AG10803 (cell line): Measurements from ENCODE around the gene SLC46A2.
A peak's percentile ranks its signal among the peaks of the same experiment; 100 is the strongest.

ENCODE experiments used
- DNase-seq: peaks from one replicate; pipeline ENCODE4 v3.0.0; 2010; ENCODE audit warnings: low read depth
- H3K4me3 ChIP-seq: 2 replicates; pipeline ENCODE4 v1.5.1; 2011; ENCODE audit warnings: mild to moderate bottlenecking, low read length, control low read depth
- TF ChIP-seq, protein P1 (sequence below): conservative IDR thresholded peaks from 2 replicates; pipeline ENCODE4 v1.5.1; 2011; ENCODE audit warnings: mild to moderate bottlenecking, low read length, control low read depth, inconsistent platforms

The SLC46A2 gene

DNA sequence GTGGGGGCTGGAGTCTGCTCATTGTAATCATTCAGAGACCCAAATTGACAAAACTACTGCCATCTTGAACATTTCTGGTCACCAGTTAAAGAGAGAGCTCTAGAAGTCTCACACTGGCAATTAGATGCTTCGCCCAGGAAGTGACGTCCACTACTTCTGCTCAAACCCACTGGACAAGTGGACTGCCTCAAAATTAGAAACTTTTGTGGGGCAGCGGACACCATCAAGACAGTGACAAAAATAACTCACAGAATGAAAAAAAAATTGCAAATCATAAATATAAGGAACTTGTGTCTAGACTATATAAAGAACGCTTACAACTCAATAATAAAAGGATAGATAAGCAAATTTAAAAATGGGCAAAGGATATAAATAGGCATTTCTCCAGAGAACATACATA is 9.8 kb upstream of the SLC46A2 start:
- no peak for DNase-seq
- no peak overlapping the region for H3K4me3 ChIP-seq
- TF ChIP-seq, protein P1, sequence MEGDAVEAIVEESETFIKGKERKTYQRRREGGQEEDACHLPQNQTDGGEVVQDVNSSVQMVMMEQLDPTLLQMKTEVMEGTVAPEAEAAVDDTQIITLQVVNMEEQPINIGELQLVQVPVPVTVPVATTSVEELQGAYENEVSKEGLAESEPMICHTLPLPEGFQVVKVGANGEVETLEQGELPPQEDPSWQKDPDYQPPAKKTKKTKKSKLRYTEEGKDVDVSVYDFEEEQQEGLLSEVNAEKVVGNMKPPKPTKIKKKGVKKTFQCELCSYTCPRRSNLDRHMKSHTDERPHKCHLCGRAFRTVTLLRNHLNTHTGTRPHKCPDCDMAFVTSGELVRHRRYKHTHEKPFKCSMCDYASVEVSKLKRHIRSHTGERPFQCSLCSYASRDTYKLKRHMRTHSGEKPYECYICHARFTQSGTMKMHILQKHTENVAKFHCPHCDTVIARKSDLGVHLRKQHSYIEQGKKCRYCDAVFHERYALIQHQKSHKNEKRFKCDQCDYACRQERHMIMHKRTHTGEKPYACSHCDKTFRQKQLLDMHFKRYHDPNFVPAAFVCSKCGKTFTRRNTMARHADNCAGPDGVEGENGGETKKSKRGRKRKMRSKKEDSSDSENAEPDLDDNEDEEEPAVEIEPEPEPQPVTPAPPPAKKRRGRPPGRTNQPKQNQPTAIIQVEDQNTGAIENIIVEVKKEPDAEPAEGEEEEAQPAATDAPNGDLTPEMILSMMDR, result no peak

DNA sequence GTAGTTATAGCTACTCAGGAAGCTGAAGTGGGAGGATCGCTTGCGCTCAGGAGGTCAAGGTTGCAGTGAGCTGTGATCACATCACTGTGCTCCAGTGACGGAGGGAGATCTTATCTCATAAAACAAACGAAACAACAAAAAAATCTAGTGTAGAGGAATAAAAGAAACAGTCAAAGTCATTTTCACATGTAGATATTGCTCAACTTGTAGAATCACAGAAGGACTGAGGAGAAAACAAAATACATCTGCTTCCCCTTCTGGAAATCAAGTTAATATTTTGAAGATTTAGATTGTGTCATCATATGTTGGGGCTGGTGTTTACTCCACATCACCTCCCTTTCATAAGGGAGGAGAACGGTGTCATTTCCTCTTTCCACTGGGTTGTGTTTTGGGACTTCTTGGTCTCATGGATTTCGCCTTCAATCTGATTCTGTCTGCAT is 8.2 kb upstream of the SLC46A2 start:
- TF ChIP-seq, protein P1, result no peak
- no peak for DNase-seq
- no peak overlapping the region for H3K4me3 ChIP-seq

DNA sequence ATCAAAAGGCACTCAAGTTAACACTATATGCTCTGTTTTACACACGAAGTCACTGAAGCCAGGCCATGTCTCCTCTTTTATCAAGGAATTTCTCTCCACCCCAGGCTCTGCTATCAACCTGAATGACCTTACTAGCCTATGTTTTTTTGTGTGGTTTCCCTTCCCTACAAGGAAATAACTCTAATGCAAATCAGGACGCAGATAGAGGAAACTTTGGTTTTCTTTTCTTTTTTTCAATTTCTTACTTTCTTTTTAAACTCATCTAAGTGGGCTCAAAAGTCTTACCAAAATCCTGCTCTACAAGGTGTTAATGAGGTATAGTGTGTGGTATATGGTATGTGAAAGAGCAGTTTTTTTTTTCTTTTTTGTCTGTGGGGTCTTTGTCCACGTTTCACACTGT is 5.5 kb upstream of the SLC46A2 start:
- no peak overlapping the region for H3K4me3 ChIP-seq
- TF ChIP-seq, protein P1, result no peak
- no peak for DNase-seq

DNA sequence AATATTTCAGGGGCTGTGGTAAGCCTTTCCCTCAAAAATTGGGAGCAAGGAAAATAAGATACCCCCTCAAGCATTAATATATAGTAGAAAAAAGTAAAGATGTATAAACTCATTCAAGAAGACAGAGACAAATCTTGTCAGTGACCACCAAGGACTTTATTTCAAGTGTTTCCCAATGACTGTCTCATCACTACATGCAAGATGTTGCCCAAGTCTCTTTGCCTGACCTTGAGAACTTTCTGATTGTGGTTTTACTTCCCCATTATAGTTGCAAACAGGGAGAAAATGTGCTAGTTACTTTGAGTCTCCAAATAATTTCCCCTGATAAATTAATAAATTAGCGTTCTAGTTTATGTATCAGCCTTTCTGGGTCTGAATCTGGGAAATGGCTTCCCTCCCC is 4.0 kb upstream of the SLC46A2 start:
- peak; percentile 24 for DNase-seq
- TF ChIP-seq, protein P1, result no peak
- no peak overlapping the region for H3K4me3 ChIP-seq

DNA sequence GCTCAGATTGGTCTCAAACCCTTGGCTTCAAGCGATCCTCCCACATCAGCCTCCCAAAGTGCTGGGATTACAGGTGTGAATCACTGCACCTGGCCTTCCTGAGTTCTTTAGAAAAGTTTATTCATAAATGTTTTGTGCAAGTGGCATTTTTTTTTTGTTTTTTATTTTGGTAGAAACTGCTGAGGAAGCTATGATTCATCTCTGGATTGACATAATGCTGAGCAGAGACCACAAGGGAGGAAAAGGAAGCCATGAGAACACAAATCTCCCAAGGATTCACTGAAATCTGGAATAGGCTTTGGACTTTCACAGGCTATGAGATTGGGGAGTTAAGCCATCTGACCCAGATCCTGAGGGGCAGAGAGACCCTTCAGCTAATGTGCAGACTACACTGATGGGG is 3.4 kb upstream of the SLC46A2 start:
- TF ChIP-seq, protein P1, result no peak
- no peak for DNase-seq
- no peak overlapping the region for H3K4me3 ChIP-seq

DNA sequence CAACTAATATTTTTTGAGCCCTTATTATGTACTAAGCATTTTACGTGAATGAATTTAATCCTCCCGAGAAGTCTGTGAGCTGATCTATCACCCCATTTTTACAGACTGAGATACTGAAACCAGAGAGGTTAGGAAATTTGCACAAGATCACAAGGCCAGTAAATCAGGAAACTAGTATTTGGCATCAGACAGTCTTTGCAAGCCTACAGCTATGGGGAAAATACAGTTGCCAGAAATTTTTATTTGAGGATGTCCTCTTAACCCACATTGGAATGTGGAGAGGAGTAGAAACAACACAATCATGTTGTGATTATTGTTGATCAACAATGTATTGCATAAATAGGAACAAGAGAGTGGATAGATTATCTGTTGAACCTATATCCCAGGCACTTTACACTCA is 2.3 kb upstream of the SLC46A2 start:
- no peak overlapping the region for H3K4me3 ChIP-seq
- DNase-seq, result no peak
- TF ChIP-seq, protein P1, result no peak

DNA sequence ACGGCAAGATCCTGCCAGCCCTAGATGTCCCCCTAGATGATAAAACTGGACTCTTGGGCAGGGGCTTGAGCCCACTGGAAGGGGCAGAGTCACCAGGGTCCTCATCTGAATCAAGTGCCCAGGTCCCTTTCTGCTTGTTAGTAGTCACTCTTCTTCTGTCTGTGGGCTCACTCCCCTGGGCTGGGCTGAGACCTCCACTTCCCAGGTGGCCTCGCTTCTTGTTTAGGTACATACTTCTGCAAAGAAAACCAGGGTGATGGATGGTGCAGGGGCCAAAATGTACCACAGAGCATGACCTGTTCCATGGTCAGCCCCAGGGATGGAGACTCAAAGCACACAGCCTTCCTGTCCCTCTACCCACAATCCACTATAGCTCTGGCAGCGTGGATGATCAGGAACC is 845 bp upstream of the SLC46A2 start:
- no peak for DNase-seq
- TF ChIP-seq, protein P1, result no peak
- no peak overlapping the region for H3K4me3 ChIP-seq
